Dendritic cell treated with granulocyte-macrophage colony-stimulating factor and Interleukin-4, amounts not matched to agents 40 ng/mL and 50 ng/mL, for 4 days (primary cell): ENCODE results near the gene CHSY1.

Source experiments
- H3K27ac Mint-ChIP-seq: one replicate; pipeline ENCODE4 v1.8.0; 2022; ENCODE audit warnings: mild to moderate bottlenecking, mixed read lengths
- H3K27me3 Mint-ChIP-seq: one replicate; pipeline ENCODE4 v1.8.0; 2022; ENCODE audit warnings: mild to moderate bottlenecking, mixed read lengths
- H3K36me3 Mint-ChIP-seq: one replicate; pipeline ENCODE4 v1.8.0; 2022; ENCODE audit warnings: low read depth, mixed read lengths
- H3K4me1 Mint-ChIP-seq: one replicate; pipeline ENCODE4 v1.8.0; 2022; ENCODE audit warnings: low read depth, mixed read lengths
- H3K4me3 Mint-ChIP-seq: one replicate; pipeline ENCODE4 v1.8.0; 2022; ENCODE audit warnings: mild to moderate bottlenecking, moderate library complexity, mixed read lengths
- H3K9me3 Mint-ChIP-seq: one replicate; pipeline ENCODE4 v1.8.0; 2022; ENCODE audit warnings: mixed read lengths
- intact Hi-C: fragments of 100-400 bp; cut with micrococcal nuclease; formaldehyde crosslinking; loops from one replicate; pipeline ENCODE4 v1.15.0; 2022

Gene CHSY1

GRCh38 chr15:101204739-101205535 is 46.9 kb downstream of the CHSY1 start:
- H3K27ac Mint-ChIP-seq: peak overlapping the region; percentile 25
- H3K27me3 Mint-ChIP-seq: no peaks in the 10 kb centered on the region
- H3K4me3 Mint-ChIP-seq: no peak overlapping the region
- intact Hi-C loops: loop anchor here (5.0 kb wide), 1 partner anchor 37 kb away; no protein-coding TSS in a partner anchor
- no peaks in the 10 kb centered on the region for H3K36me3 Mint-ChIP-seq
- no peaks in the 10 kb centered on the region for H3K9me3 Mint-ChIP-seq
- peaks cover 90% of the 10 kb centered on the region for H3K4me1 Mint-ChIP-seq

GRCh38 chr15:101203607-101204189 is 48.1 kb downstream of the CHSY1 start:
- Mint-ChIP-seq H3K4me1 (peaks cover 90% of the 10 kb centered on the region), H3K27me3 (no peaks in the 10 kb centered on the region), H3K36me3 (no peaks in the 10 kb centered on the region), H3K9me3 (no peaks in the 10 kb centered on the region), H3K27ac (peak overlapping the region; percentile 25), H3K4me3 (no peak overlapping the region)
- intact Hi-C loops: no loop called here

GRCh38 chr15:101203029-101203573 is 48.7 kb downstream of the CHSY1 start:
- Mint-ChIP-seq H3K27me3 (no peaks in the 10 kb centered on the region), H3K36me3 (no peaks in the 10 kb centered on the region), H3K27ac (peak overlapping the region; percentile 25), H3K9me3 (no peaks in the 10 kb centered on the region), H3K4me1 (peaks cover 90% of the 10 kb centered on the region), H3K4me3 (no peak overlapping the region)
- intact Hi-C loops: no loop called here

GRCh38 chr15:101201411-101202174 is 50.3 kb downstream of the CHSY1 start:
- no peaks in the 10 kb centered on the region for H3K27me3 Mint-ChIP-seq
- H3K36me3 Mint-ChIP-seq: no peaks in the 10 kb centered on the region
- peaks cover 80% of the 10 kb centered on the region for H3K4me1 Mint-ChIP-seq
- H3K4me3 Mint-ChIP-seq: no peak overlapping the region
- no peaks in the 10 kb centered on the region for H3K9me3 Mint-ChIP-seq
- intact Hi-C loops: no loop called here
- H3K27ac Mint-ChIP-seq: peak overlapping the region; percentile 73

- H3K27me3 Mint-ChIP-seq: no peaks in the 10 kb centered on the region
- peaks cover 66% of the 10 kb centered on the region for H3K4me1 Mint-ChIP-seq
- H3K27ac Mint-ChIP-seq: peak overlapping the region; percentile 73
- no peaks in the 10 kb centered on the region for H3K9me3 Mint-ChIP-seq
- H3K4me3 Mint-ChIP-seq: no peak overlapping the region
- intact Hi-C loops: no loop called here
- H3K36me3 Mint-ChIP-seq: no peaks in the 10 kb centered on the region
Measured at GRCh38 chr15:101200181-101200580, 51.7 kb downstream of the CHSY1 start.

- Mint-ChIP-seq H3K4me1 (peaks cover 72% of the 10 kb centered on the region), H3K36me3 (no peaks in the 10 kb centered on the region), H3K9me3 (no peaks in the 10 kb centered on the region), H3K4me3 (no peak overlapping the region), H3K27me3 (no peaks in the 10 kb centered on the region), H3K27ac (peak overlapping the region; percentile 73)
- intact Hi-C loops: no loop called here
Measured at GRCh38 chr15:101198800-101199199, 53.0 kb downstream of the CHSY1 start.

- Mint-ChIP-seq H3K9me3 (no peaks in the 10 kb centered on the region), H3K27me3 (no peaks in the 10 kb centered on the region), H3K4me1 (peaks cover 72% of the 10 kb centered on the region), H3K36me3 (no peaks in the 10 kb centered on the region), H3K27ac (peak overlapping the region; percentile 73), H3K4me3 (no peak overlapping the region)
- intact Hi-C loops: no loop called here
Measured at GRCh38 chr15:101198031-101198575, 53.7 kb downstream of the CHSY1 start.

GRCh38 chr15:101194546-101195125 is 57.2 kb downstream of the CHSY1 start:
- H3K27ac Mint-ChIP-seq: peak overlapping the region; percentile 77

GRCh38 chr15:101193806-101194545 is 57.9 kb downstream of the CHSY1 start:
- Mint-ChIP-seq H3K4me1 (peaks cover 68% of the 10 kb centered on the region), H3K27me3 (no peaks in the 10 kb centered on the region), H3K36me3 (no peaks in the 10 kb centered on the region), H3K9me3 (no peaks in the 10 kb centered on the region), H3K4me3 (peak overlapping the region; percentile 46), H3K27ac (peak overlapping the region; percentile 77)
- intact Hi-C loops: no loop called here

More at GRCh38 chr15:101194546-101195125, 57.2 kb downstream of the CHSY1 start:
- peaks cover 68% of the 10 kb centered on the region for H3K4me1 Mint-ChIP-seq
- H3K4me3 Mint-ChIP-seq: no peak overlapping the region
- H3K9me3 Mint-ChIP-seq: no peaks in the 10 kb centered on the region
- H3K36me3 Mint-ChIP-seq: no peaks in the 10 kb centered on the region
- no peaks in the 10 kb centered on the region for H3K27me3 Mint-ChIP-seq
- intact Hi-C loops: no loop called here

GRCh38 chr15:101193120-101193644 is 58.7 kb downstream of the CHSY1 start:
- peak overlapping the region; percentile 20 for H3K4me3 Mint-ChIP-seq
- no peaks in the 10 kb centered on the region for H3K9me3 Mint-ChIP-seq
- intact Hi-C loops: no loop called here
- H3K4me1 Mint-ChIP-seq: peaks cover 66% of the 10 kb centered on the region
- peak overlapping the region; percentile 77 for H3K27ac Mint-ChIP-seq
- no peaks in the 10 kb centered on the region for H3K27me3 Mint-ChIP-seq
- H3K36me3 Mint-ChIP-seq: no peaks in the 10 kb centered on the region

GRCh38 chr15:101192081-101192480 is 59.8 kb downstream of the CHSY1 start:
- peaks cover 68% of the 10 kb centered on the region for H3K4me1 Mint-ChIP-seq
- H3K27ac Mint-ChIP-seq: peak overlapping the region; percentile 77
- intact Hi-C loops: no loop called here
- no peaks in the 10 kb centered on the region for H3K9me3 Mint-ChIP-seq
- no peak overlapping the region for H3K4me3 Mint-ChIP-seq
- no peaks in the 10 kb centered on the region for H3K36me3 Mint-ChIP-seq
- no peaks in the 10 kb centered on the region for H3K27me3 Mint-ChIP-seq

GRCh38 chr15:101191242-101191641 is 60.6 kb downstream of the CHSY1 start:
- no peaks in the 10 kb centered on the region for H3K36me3 Mint-ChIP-seq
- H3K27me3 Mint-ChIP-seq: no peaks in the 10 kb centered on the region
- intact Hi-C loops: no loop called here
- peaks cover 68% of the 10 kb centered on the region for H3K4me1 Mint-ChIP-seq
- no peaks in the 10 kb centered on the region for H3K9me3 Mint-ChIP-seq
- peak overlapping the region; percentile 85 for H3K27ac Mint-ChIP-seq
- H3K4me3 Mint-ChIP-seq: no peak overlapping the region
